HG02884 (cell line): ENCODE results near the gene RPL15.
"Not testable (repeated sequence)": the region's sequence is repeated elsewhere in the genome, so short reads cannot be mapped to it uniquely, and the experiment has no call there.

ENCODE experiments used
- ATAC-seq: cut with Tn5 transposase; IDR thresholded peaks from one replicate; pipeline ENCODE4 v1.9.1; 2021; ENCODE audit warnings: mild to moderate bottlenecking, moderate library complexity; ENCODE audit not compliant: unreplicated experiment

RPL15 gene

DNA sequence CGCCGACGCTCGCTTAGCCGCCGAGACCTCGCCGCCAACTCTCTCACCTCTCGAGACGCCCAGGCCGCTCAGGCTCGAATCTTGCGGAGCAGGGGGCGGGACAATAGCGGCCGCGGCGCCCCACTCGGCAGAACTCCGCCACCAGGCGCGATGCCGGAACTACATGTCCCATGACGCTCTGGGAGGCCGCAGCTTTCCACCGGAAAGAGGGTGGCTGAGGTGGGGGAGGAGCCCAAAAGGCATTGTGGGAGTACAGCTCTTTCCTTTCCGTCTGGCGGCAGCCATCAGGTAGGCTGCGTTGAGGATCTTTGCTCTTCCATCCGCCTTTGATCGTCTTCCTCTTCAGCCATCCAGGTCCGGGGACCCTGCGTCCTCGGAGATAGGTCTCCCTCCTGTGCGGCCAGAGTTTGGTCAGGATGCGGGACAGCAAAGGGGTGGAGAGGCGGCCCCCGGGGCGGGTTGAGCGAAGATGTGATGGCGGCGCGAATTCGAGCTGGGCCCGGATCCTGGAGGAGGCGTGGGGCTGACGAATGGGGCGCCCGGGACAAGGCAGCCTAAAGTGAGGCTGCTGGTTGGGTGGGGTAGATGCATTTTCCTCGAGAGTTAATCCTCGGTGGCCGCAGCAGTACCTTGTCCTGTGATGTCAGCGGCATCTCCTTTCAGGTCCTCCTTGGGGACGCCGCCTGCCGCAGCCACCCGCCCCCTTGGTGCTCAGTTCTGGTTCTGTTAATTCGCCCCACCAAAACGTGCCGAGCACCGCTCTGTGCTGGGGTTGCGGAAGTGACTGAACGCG is at the start of gene RPL15, which contains the start of gene NKIRAS1:
Gene RPL15 (plus strand): TSS at position 247 of the 793 bp plus-strand sequence. CDS start 728 bp downstream, outside the sequence.
Gene NKIRAS1 (minus strand): TSS at position 105 of the 793 bp plus-strand sequence. CDS start 6,086 bp downstream, outside the sequence.
- peak; percentile 91 for ATAC-seq

- no peak for ATAC-seq
These were observed 49.5 kb upstream of the RPL15 start for GRCh38 chr3:23867400-23867799.

DNA sequence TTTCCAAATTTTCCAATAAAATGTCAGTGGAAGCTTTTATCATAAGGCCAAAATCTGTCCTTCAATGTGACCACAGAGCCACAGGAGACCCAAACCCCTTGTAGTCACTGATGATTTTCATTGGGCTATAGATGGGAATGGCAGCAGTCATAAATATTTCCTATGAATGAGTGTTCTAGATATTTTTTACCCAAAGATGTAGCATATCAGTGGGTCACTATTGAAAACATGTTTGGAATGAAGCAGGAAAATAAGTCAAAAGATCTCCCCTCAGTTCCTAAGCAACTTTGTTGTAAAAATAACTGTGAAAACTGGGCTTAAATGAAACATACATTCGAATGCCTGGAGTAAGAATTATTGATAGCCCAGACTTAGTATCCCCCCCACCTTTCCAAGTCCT is 49.1 kb upstream of the RPL15 start:
- ATAC-seq: no peak

- ATAC-seq: no peak
These were observed 46.8 kb upstream of the RPL15 start for GRCh38 chr3:23869977-23870662.

DNA sequence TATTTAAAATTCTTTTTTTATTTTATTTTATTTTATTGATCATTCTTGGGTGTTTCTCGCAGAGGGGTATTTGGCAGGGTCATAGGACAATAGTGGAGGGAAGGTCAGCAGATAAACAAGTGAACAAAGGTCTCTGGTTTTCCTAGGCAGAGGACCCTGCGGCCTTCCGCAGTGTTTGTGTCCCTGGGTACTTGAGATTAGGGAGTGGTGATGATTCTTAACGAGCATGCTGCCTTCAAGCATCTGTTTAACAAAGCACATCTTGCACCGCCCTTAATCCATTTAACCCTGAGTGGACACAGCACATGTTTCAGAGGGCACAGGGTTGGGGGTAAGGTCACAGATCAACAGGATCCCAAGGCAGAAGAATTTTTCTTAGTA is 46.3 kb upstream of the RPL15 start:
- ATAC-seq: not testable (repeated sequence)

GRCh38 chr3:23871361-23871760 is 45.6 kb upstream of the RPL15 start:
- ATAC-seq: not testable (repeated sequence)

DNA sequence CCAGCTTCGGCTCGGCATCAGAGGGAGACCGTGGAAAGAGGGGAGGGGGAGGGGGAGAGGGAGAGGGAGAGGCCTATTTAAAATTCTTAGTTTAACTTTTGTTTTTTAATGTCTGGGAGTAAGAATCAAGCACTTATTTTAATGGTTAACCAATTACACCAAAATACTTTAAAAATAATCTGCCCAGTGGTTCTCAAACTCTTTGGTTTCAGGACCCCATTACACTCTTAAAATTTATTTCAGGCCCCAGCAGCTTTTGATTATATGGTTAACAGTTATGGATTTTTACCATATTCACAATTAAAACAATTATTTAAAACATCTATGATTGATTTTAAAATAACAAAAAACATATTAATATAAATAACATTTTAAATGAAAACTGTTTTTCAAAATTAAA is 44.6 kb upstream of the RPL15 start:
- no peak for ATAC-seq

GRCh38 chr3:23873941-23874340 is 43.0 kb upstream of the RPL15 start:
- no peak for ATAC-seq

DNA sequence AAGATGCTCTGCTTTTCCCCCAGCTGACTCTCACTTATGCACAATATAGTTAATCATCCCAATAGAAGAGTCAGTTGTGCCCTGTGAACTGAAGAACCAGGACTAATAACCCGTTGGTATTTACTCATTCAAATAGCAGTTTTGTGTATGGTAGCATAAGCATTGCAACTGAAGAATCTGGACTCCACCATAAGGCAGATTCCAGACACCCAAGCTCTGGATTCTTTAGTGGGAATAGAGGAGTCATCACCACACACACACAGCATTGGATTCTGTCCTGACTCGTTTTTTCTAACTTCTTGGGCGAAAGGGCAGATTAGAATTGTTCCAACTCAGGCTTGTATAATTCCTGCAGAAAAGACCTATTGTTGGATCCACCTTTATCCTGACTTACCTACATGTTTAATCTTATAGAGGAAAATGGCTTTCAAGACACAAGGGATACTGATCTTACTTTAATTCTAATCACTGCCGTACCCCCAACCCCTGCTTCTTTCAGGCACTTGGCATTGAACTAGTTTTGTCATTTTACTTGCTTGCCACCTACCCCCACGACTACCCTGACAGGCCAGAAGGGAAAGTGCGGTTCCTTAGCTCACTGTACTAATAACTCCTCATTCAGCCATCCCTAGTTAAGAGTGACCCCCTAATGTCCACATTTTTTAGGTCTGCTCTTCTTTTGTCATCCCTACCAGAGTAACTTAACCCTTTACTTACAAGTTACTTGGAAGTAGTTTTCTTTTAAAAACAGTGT is 42.4 kb upstream of the RPL15 start:
- no peak for ATAC-seq

DNA sequence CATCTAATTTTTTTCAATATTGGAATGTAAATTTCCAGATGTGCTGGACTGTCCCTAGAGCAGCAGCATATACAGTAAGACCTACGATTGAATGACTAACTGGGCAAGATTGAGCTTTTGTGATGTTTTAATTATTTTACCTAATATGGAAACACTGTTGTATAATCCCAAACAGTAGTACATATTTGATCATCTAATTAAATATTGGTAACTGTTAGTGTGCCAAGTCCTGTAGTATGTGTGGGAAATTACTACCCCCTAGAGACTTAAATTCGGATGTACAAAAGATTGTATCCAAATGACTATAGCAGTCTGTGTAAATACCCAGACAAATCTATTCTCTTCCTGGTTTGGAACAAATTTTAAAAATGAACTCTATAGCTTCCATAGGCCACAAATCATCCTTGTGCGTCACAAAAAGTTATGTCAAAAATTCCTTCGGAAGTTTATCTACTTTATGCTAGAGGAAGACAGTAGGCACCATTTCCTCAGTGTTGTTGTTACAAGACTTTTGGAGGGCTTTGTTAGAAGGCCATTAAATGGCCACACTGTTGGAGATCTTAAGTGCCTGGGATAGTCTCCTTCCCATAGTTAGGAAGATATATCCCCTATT is 41.7 kb upstream of the RPL15 start:
- ATAC-seq: no peak

DNA sequence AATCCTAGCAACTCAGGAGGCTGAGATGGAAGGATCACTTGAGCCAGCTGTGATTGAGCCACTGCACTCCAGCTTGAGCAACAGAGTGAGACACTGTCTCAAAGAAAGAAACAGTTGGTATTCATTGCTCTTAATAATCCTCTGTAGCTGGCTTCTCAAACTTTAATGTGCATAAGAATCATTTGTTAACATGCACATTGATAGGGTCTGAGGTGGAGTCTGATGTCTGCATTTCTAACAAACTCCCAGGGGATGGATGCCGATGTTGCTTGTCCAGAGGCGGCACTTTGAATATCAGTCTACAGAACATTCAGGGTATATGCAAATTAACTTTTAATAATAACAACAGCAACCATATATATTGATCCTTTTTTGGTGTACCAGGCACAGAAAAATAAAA is 40.0 kb upstream of the RPL15 start:
- no peak for ATAC-seq

- ATAC-seq: no peak
These were observed 39.5 kb upstream of the RPL15 start for GRCh38 chr3:23877329-23877980.

DNA sequence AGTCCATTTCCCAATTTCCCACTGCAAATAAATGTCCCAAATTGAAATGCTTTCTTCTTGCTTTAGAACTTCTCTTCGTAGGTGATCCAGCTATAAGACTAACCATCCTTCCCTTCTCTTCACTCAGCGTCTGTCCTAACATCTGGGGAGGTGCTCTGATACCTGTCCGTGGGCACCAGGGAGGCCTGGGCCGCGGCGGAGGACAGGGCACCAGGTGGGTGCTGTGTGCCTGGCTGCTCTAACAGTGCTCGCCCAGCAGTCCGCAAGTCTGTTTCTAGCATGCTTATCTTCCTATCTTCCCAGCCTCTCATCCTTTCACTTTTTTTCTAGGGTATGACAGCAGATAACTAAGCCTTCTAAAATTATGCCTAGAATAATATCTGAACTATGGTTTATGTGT is 37.4 kb upstream of the RPL15 start:
- ATAC-seq: no peak

- no peak for ATAC-seq
These were observed 36.1 kb upstream of the RPL15 start for GRCh38 chr3:23880703-23881339.

- not testable (repeated sequence) for ATAC-seq
These were observed 34.9 kb upstream of the RPL15 start for GRCh38 chr3:23881993-23882392.

DNA sequence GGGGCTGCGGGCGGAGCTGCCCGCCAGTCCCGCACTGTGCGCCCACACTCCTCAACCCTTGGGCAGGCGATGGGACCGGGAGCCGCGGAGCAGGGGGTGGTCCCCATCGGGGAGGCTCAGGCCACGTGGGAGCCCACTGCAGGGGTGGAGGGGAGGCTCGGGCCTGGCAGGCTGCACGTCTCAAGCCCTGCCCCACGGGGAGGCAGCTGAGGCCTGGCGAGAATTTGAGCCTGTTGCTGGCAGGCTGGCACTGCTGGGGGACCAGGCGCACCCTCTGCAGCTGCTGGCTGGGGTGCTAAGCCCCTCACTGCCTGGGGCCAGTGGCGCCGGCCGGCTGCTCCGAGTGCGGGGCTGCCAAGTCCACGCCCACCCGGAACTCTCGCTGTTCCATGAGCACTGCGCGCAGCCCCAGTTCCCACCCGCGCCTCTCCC is 34.4 kb upstream of the RPL15 start:
- no peak for ATAC-seq

GRCh38 chr3:23884481-23884880 is 32.5 kb upstream of the RPL15 start:
- no peak for ATAC-seq

DNA sequence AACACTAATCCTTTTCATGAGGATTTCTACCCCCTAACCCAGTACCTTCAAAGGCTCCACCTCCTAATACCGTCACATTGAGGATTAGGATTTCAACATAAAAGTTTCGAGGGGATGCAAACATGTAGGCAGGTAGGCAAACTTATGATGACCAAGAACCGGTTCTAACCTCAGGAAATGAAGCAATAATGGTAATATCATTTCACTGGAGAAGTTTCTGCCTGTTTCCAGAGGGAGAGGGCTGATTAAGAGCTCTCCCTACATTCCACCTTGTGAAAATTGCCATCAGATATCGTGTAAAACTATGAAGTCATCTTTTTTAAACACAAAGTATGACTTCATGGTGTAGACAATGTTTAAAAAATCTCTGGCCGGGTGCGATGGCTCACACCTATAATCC is 31.7 kb upstream of the RPL15 start:
- ATAC-seq: no peak

- ATAC-seq: no peak
These were observed 30.6 kb upstream of the RPL15 start for GRCh38 chr3:23886311-23886710.

GRCh38 chr3:23888617-23889228 is 28.2 kb upstream of the RPL15 start:
- ATAC-seq: no peak
